ENCODE measurements around the gene PNCK.
"Not testable (repeated sequence)": the region's sequence is repeated elsewhere in the genome, so short reads cannot be mapped to it uniquely, and the experiment has no call there.

Gene PNCK

DNA sequence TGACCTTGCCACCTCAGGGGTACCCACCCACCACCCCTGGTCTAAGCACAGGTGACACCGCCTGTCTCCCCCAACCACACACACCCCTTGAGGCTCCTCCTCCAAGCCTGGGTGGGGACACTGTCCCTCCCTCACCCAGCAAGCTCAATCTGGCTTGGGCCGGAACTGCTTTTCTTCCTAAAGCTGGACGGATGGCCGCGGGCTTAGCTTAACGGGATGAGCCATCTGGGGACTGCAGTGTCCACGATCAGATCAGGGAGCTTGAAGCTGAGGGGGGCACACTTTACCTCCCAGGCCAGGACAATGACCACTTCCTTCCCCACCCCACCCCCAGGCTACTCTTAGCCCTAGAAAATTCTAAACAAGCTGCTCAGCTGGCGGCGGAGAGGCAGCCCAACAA lies 13.1 kb upstream of the PNCK start:
- no peak for DNase-seq (ENCODE audit: low read depth in 2 of 2)

- DNase-seq (ENCODE audit: low read depth in 2 of 2) = no peak
Observed at GRCh38 chrX:153685751-153686696, 12.4 kb upstream of the PNCK start.

- DNase-seq (ENCODE audit: low read depth in 2 of 2) = no peak
Observed at GRCh38 chrX:153685156-153685536, 11.5 kb upstream of the PNCK start.

GRCh38 chrX:153684467-153685155 lies 11.0 kb upstream of the PNCK start:
- DNase-seq (ENCODE audit: low read depth in 2 of 2) = no peak

- DNase-seq (ENCODE audit: low read depth in 2 of 2) = not testable (repeated sequence)
Observed at GRCh38 chrX:153683486-153683885, 9.9 kb upstream of the PNCK start.

- no peak for DNase-seq (ENCODE audit: low read depth in 2 of 2)
Observed at GRCh38 chrX:153681175-153681574, 7.6 kb upstream of the PNCK start.

DNA sequence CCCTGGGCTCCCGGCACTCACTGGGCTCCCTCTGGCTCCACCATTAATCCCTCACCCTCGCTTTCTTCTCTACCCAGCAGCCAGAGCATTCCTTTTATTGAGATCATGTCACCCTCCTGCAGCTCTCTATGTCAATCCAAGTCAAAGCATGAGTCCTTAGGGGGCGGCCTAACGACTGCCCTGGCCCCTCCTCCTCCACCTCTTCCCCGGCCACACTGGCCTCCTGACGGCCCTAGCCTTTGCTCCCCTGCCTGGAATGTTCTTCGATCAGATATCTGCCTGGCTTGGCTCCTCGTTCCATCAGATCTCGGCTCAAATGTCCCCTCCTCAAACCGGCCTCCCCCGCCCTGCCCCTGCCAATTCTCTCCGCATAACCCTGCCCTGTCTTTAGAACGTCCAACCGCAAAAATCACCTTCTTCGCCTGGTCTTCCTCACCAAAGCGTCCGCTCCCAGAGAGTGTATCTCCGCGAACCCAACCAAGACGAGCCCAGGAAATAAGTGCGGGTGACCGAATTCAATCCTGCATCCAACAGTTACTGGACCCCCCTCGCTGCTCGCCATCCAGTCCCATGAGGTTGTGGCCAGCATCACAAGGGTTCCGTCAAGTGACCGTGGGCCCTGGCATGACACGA lies 722 bp upstream of the PNCK start:
- no peak for DNase-seq (ENCODE audit: low read depth in 2 of 2)

GRCh38 chrX:153672531-153673427 lies 834 bp downstream of the PNCK start:
- DNase-seq (ENCODE audit: low read depth in 2 of 2) = no peak

- DNase-seq (ENCODE audit: low read depth in 2 of 2) = no peak
Observed at GRCh38 chrX:153671589-153672530, 1.8 kb downstream of the PNCK start.

DNA sequence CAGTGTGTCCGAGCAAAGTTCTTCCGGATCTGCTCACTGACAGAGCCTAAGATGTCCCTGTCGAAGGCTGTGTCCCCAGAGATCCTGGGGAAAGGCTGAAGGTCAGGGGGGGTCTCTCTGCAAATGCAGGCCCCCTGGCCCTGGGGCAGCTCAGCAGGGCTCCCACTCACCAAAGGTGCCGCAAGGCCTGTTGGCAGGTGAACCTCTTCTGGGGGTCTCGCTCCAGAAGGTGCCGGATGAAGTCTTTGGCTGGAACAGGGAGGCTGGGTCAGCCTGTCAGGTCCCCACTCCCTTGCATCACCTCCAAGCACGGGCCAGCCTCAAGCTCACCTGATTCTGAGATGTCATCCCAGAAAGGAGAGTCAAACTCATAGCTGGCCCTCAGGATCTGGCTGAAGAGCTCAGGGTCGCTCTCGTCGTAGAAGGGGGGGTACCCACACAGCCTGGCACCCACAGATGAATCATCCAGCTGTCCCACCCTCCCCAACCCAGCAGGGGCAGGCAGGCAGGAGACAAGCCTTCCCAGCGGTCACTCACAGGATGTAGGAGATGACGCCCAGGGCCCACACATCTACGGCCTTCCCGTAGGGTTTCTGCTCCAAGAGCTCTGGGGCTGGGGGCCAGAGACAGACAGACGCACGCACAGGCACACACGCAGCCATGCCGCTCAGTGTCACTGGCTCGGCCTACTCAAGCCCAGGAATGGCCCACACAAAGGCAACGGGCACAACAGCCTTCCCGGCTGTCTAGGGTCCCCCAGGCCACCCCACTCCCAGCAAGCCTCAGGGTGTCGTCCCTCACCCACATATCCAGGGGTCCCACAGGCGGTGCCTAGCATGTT lies 2.6 kb downstream of the PNCK start:
- DNase-seq (ENCODE audit: low read depth in 2 of 2) = no peak

DNA sequence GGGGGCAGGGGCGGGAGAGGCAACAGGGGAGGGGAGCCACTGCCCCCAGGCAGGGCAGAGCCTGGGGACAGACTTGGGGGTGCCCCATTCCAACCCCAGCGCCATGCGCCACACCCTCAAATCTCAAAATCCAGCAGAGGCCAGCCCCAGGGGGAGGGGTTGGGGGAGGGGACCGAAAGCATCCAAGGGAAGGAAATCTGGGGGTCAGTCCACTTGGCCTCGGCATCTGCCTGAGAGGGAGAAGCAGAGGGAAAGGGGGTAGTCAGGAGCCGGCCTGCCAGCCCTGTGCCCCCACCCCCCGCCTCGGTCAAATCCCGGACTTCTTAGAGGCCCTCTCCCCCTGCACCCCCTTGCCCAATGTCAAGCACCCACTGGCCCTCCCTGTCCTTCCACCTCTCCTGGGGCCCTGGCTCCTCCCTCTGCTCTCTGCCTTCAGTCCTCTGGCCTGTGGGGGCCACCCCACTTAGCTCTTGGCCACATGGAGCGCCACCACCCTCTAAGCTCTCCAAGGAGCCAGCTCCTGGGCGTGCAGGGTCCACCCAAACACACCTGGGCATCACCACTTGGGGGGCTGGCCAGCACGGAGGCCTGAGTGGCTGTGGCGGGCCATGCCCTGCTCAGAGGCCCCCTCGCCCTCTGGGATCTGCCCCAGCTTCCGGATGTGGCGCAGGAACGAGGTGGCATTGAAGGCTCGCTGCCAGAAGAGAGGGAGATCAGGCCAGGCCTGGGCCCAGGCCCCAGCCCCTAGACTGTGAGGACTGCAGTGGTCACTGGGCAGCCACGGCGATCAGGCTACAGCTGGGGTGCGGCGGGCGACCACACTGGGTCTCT lies 3.5 kb downstream of the PNCK start:
- DNase-seq (ENCODE audit: low read depth in 2 of 2) = no peak

GRCh38 chrX:153669174-153669890 lies 4.3 kb downstream of the PNCK start:
- DNase-seq (ENCODE audit: low read depth in 2 of 2) = peak in 1 of 2 donors; percentile 16

GRCh38 chrX:153668423-153669173 lies 5.0 kb downstream of the PNCK start:
- no peak for DNase-seq (ENCODE audit: low read depth in 2 of 2)

DNA sequence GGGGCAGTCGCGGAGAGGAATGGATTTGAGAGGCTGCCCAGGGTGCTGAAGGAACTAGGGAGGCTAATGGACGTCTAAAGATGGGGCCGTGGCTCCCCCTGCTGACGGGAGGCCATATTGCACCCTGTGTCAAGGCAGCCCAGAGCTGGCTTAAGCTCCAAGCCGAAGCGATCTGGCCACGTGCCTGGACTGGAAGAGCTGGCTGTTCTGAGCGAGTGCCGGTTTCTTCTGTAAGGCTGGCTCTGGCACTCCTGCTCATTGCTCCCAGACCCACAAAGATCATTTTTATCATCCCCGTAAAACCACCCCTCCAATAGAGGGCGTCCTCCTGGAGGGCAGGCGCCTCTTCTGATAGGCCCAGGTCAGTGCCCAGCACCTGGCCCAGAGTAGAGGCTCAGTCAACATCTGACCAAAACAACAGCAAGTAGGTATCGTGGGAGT lies 5.6 kb downstream of the PNCK start:
- DNase-seq (ENCODE audit: low read depth in 2 of 2) = peak; percentile 46 to 73

- DNase-seq (ENCODE audit: low read depth in 2 of 2) = no peak
Observed at GRCh38 chrX:153667281-153667955, 6.2 kb downstream of the PNCK start.

DNA sequence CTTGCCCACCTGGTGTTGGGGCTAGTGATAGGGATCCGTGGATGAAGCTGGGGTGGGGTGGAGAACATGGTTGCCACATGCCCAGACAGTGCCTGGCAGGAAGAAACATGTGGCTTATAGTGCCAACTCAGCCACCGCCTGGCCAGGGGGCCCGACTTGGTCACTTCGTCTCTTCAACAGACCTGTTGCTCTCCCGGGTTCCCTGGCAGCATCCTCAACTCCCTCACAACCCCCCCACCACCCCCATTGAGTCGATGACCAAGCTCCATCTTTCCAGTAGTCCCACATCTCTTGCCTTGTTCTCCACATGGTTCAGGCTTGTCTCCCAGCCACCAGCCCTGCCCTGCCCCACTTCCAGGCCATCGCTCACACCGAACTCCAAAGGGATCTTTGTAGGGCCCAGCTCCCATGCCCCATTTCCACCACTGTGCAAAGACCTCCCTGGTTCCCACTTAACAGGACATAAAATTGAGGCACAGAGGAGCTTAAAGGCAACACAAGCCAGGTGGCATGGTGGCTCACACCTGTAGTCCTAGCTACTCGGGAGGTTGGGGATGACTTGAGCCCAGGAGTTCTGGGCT lies 7.8 kb downstream of the PNCK start:
- DNase-seq (ENCODE audit: low read depth in 2 of 2) = no peak

All from stimulated activated CD4-positive, alpha-beta T cell treated with anti-CD3 and anti-CD28 coated beads, Interleukin-1b, Interleukin-23, amount 100 ng/mL, for 1 hour (primary cell).